Embryonic facial prominence (tissue), 1 donor: Measurements from ENCODE around the gene COL25A1.
"Not testable (repeated sequence)": the region's sequence is repeated elsewhere in the genome, so short reads cannot be mapped to it uniquely, and the experiment has no call there.

Experiments
- DNase-seq: peaks from one replicate; pipeline ENCODE4 v3.0.0-alpha.2; 2016; ENCODE audit errors: extremely low spot score

COL25A1 gene

DNA sequence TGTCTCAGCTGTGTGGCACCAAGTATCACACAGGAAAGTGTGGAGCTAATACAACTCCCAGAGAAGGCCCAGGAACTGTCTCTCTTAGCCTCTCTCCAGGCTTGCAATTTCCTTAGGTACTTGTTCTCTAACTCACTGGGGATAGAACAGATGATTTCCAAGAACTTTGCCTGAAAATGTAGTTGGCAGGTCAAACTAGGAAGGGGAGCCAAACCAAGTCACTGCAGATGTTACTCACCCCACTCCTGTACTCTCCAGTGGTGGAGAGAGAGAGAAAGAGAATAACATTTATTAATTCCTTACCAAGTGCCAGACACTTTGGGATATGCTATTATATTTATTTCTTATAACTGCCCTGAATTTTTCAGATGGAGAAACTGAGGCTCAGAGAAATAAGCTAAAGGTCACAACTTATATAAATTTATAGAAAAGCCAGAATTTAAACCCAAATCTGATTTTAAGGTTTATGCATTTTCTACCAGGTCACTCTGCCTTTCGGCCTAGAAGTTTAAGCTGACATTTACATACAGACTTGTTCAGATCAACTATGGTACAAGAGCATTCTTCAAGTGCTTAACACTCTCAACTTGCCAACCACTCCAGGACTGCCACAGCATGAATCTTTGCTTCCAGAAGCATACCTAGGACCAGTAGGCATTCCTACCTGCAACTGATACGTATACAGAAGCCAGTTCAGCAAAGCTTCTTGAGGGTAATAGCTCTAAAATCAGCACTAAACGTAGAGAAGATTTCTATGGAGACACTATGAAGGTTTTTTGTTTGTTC, 291.0 kb downstream of the COL25A1 start:
- no peak for DNase-seq

DNA sequence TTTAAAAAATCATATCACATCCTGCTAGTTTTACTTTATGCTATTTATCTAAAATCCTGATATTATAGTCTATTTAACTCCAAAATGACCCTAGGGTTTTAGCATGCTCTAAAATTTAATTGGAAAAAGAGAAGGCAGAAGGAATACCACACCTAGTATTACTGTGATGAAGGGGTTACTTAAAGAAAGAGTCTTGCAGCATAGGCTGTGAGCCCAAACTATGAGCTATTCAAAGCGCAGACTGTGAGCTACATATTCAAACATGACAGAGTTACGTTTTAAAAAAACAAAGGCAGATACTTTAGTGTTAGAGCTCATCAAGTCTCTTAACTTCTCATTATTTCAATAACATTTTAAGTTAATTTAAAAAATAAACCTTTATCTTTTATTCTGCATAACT, 291.9 kb downstream of the COL25A1 start:
- no peak for DNase-seq

DNA sequence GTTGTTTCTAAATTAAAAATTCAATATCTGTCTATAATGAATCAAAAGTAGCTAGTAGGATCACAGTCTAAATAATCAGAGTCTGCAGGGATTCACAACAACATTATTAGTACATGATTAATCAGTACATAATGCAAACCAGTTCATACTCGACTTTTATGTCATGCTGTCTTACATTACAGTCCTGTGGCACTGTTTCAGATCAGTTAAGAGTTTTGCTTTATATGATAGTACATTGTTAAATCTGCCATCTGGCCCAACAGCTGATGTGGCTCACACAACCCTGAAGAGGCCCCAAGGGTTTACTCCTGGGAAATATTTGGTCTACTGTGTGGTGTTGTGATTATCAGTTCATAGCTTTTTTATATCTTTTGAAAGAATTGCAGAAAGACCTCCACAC, 292.5 kb downstream of the COL25A1 start:
- no peak for DNase-seq

DNA sequence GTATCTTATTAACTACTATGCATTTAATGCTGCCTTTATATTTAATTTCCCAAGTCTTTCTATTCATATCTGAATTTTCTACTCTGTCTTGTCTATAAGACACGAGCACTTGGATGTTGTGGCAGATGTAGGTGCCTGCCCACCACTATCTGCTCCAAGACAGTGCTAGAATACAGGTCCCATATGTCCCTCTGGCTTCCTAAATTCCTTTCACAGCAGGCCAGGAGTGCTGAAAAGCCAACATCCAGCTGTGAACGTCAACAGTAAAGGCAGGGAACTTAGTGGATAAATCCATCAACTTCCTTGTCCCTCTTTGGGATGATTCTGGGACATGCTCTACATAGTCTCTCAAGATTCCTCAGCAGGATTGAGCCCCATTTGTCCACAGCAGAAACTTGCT, 294.5 kb downstream of the COL25A1 start:
- no peak for DNase-seq

DNA sequence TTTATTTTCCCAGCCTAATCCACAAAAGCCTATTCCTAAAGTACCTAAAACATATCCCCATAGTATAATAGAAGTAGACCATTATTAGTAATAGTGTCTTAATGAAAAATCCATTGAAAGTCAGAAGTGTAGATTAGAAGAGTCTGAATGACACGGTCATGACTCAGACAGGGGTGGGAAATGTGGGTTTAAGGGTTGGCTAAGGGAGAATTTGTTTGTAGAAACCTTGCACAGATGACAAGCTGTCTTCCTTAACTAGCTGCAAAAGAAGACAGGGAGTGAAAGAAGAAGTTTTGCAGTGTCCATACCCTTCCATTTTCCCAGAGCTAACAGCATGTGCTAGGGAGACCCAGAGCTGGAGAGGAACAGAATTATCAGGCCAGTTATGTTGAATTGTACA, 296.9 kb downstream of the COL25A1 start:
- peak; percentile 3 for DNase-seq

DNA sequence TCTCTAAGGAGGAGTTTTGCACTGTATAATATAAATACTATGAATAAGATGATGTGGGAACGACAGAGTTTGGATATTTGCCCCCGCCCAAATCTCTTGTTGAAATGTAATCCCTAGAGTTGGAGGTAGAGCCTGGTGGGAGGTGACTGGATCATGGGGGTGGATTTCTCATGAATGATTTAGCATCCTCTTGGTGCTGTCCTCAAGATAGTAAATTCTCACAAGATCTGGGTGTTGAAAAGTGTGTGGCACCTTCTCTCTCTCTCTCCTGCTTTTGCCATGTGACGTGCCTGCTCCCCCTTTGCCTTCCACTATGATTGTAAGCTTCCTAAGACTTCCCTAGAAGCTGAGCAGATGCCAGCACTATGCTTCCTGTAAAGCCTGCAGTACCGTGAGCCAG, 298.0 kb downstream of the COL25A1 start:
- peak; percentile 3 for DNase-seq

DNA sequence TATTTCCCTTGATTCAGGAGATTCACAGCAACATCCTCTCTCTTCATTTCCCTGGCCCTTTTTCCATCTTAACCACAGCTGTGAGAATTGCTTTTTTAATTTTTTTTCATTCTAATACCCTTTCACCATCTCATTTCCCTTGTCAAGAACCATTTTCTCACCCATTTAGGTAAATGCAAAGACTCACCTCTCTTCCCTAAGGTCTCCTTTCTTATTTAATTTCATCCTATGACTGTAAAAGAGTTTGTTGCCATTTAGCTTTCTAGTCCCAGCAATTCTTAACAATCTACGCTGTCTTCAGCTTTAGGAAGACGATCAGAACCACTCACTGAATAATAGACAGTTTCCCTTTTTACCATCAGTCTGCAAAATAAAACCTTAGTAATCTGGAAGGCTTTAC, 298.5 kb downstream of the COL25A1 start:
- DNase-seq: no peak

DNA sequence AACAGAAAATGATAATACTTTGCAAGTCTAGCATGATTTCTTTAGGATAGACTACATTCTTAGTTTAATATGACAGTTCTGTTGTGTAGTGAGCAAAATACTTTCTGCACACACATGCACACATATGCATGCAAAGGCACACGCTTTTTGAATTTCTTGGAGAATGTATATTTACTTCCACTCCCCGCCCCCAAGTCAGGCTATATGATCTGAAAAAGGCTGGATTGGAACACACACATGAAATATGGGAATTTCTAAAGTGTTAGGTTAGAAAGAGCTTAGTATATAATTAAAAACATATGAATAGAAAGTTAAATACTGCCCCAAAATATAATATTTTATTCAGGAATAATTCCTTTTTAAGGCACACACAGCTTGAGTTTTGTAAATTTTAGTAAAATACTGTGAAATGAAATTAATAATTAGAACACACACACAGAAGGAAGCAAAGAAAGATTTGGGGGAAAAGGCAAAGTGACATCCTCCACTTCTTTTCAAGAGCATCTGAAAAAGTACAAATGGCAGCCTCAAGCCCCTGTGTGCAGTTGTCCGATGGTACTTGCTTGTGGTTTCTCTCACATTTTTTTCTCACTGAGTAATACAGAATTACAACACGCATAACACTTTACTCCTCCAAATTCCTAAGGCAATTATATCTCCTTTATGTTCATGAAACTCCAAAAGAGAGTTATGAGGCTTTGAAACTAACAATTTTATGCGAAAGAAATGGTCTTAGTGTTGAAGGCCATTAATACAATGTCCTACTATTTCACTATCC, 310.7 kb downstream of the COL25A1 start:
- no peak for DNase-seq

DNA sequence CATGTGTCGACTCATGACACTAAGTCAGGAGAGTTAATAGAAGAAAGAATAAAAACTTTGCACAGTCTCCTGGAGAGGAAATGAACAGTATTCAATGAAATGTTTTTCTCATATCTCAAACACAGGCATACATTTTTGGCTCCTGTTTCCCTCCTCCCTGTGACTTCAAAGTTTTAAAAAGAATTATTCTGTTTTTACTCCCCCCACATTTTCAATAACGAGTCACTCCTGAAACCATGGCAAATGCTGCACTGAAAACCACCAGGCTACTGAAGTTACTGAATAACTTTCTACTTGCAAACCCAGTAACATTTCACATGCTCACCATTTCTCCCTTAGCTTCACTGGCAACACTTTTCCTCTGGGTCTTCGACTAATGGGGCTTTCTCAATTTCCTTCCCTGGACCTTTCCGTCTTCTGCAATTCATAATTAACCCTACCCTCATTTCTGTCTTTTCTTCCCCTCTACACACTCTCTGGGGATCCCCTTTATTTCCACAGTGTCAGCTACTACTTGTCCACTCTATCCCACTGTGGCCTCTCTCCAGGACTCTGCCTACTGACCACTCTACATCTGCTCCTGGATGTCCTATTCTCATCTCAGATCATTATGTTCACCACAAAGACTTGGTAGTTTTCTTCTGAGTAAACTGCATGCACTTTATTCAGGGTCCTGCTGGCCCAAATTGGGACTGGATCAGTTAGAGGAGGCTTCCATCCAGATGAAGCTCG, 313.8 kb downstream of the COL25A1 start:
- no peak for DNase-seq

DNA sequence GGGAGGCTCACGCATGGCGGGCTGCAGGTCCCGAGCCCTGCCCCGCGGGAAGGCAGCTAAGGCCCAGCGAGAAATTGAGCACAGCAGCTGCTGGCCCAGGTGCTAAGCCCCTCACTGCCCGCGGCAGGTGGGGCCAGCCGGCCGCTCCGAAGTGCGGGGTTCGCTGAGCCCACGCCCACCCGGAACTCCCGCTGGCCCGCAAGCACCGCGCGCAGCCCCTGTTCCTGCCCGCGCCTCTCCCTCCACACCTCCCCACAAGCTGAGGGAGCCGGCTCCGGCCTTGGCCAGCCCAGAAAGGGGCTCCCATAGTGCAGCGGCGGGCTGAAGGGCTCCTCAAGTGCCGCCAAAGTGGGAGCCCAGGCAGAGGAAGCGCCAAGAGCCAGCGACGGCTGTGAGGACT, 318.0 kb downstream of the COL25A1 start:
- DNase-seq: not testable (repeated sequence)

DNA sequence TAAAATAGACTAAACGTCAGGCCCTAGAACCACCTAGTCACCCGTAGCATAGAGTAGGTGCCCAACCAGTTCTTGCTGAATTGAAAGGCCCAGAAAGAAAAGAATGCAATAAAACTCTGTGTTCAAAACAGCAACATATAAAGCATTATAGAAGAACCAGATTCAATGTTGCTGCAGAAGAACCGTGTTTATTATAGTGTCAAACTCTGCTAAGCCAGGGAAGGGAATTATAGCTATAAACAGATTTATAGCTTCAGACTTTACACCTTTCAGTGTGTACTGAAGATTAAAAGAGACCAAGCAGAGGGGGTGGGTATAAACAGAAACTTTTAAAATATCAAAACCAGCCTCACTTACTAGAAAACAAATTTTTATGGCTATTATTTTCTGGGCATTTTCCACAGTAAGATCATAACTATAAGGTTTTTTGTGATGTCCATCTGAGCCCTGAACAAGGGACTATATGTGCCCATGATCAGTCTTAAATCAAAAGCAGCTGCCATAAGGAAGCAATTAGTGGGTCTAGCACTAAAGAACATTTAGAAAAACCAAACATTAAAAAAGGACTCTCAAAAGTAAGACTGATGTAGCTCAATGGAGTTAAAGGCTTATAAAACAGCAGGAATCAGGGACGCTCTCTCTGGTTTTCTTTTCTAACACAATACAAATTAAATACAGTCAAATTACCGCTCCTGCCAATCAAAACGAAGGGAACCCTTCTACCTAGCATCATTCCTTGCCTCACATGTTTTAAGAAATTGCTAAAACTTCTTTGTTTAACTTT, 319.9 kb downstream of the COL25A1 start:
- DNase-seq: no peak

DNA sequence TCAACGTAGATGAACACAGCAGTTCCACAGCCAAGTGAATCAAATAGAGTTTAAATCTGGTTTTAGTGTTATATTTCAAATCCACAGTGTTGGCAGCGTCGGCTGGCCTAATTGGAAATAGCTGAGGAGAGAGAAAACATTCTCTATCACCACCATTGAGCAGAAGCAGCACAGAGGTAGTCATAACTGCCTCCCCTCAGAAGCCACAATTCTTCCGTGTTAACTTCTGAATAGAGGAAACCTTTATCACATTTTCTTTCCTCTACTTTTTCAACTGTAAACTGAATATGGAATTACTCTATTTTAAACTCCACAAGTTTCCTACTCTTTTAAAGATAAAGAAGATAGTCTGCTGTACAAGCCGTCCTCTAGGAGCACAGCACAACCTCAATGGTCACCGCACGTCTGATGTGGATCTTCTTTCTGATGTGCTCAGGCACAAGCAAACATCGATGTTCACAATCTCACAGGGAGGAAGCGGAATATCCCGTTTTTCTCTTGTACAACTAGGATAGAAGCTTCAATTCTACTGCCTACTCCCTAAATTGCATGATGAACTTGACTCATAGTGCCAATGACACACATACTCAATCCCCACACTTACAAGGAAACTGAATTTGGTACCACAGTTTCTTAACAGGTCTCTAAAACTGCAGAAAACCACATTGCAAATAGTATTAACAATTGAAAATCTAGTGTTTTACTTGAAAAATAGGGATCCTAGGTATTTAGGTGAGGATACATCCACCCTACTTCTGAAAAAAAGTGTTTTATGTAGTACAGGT, 321.8 kb downstream of the COL25A1 start:
- no peak for DNase-seq

DNA sequence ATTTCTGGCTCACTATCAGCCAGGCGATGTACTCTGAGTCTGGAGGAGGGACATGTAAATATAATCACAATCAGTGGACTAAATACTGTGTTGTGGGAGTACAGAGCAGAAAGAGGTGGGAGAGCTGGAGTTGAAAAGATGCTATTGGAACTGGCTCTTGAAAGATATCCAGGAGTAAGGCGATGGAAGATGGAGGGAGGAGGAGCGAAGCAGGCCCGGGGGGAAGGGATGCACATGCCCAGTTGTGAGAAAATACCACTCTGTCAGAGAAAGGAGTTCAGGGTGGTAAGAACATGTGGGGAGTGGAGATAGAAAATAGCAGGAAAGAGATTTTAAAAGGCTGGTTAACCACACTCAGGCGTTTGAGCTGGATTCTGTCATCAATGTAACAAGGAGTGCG, 322.7 kb downstream of the COL25A1 start:
- no peak for DNase-seq

DNA sequence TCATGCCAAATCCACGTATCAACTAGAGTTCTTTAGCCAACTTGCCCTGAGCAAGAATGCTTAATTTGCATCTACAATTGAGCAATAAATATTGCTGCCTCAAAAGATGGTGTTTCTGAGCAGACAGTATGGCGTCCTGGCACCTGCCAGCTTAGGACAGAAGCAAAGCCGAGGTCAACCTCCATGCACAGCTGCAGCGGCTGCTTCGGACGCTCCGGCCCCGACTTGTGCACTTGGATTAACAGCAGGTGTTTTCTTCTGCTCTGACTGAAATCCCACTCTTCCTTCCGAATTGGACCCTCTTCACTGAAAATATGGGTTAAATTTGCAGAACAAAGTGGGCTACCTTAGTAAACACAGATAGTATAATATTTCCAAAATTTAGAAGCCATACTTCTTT, 324.4 kb downstream of the COL25A1 start:
- no peak for DNase-seq

DNA sequence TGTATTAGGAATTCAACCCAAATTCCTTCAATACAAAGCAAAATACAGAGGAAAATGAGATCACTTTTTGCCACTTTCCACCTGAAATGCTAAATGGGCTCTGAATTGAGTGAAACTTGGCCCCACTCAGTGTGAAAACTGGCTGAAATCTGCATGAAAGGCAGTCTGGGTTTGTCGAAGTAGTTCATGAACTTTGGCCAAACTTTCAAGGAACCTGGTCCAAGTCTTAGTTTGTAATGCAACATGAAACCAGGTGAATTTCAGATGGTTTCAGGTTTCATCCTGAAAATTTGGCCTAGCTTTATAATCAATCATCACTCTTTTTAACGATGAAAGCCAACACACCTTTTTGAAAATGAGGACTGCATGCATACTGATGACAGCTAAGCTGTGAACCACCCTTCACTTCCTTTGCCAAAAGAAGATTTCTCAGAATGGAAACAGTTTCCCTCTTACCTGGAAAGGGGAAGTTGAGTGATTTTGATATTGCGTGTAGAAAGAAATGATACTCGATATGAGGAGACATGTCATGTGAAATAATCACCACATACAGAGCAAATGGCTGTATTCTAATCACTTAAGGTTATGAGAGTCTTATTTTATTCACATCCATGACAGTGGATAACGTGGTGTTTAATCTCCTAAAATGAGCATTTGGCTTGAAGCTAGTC, 329.7 kb downstream of the COL25A1 start:
- DNase-seq: no peak

DNA sequence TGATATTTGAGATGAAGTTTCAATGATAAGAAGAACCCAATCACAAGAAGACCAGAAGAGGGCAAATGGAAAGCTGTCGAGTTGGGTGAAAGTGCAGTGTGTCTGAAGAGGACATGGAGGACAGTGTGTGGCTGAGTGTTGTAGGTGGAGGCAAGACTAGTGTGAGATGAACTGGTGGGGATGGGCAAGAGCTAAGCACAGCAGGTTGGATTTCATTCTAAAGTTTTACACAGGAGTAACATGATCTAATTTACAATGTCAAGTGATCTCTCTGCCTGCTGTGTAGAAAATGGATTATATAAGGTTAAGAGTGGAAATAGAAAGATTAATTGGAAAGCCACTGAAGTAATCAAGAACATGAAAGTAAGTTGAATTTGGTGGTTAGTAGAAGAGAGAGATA, 331.0 kb downstream of the COL25A1 start:
- DNase-seq: no peak

DNA sequence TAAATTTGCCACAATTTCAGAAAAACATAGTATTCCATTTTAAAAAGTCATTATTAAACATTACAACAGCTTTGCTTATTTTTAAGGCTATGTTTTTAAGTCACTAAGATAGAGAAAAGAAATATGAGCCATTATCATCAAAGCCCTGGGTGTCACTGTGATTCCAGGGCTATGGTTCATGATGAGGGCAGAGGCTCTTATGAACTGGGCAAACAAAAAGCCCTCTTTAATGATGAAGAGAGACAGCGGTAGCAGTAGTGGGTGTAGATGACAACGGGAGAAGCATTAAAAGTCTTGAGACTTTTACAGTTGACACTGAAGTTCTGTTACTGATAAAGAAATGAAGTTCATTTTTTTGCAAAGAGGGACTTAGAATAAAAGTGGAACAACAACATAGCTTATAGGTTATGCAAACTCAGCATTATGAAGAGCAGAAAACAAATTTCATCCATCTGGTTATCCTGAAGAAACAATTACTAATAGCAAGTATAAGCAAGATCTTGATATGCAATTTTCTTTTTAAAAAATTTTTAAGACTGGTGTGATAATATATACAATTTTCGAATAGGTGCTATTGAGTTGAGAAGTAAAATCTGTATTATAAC, 336.9 kb downstream of the COL25A1 start:
- DNase-seq: no peak

DNA sequence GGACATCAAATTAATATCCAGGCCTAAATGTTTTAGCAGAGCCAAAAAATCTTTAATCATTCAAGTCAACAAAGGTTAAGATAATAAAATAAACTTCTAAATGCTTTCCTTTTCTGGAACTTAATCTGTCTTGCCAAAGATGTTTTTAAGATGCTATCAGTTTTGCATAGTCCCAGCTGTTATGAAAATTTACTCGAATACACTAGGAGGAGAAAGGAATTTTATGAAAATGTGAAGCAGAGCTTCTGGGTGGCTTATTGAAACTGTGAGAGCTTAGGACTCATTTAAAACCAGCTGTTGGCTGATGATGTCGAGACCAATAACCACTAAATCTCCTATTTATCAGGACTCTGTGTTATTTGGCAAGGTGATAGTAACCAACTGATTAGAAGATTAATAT, 337.4 kb downstream of the COL25A1 start:
- DNase-seq: no peak

DNA sequence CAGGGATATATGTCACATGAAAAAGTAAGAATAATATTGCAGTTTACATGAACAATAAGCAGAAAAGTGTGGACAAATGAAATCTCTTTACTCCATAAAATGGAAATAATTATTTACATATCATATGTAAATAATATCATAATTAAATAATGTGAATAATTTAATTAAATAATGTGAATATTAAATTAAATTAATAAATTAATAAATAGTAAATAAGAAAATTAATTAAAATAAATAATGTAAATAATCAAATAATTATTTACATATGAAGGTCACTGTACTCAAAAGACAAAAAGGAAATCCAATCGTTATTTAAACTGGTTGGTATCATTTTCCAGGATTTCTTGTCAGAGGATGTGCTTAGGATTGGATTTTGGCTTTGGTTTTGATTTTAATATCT, 338.5 kb downstream of the COL25A1 start:
- no peak for DNase-seq

DNA sequence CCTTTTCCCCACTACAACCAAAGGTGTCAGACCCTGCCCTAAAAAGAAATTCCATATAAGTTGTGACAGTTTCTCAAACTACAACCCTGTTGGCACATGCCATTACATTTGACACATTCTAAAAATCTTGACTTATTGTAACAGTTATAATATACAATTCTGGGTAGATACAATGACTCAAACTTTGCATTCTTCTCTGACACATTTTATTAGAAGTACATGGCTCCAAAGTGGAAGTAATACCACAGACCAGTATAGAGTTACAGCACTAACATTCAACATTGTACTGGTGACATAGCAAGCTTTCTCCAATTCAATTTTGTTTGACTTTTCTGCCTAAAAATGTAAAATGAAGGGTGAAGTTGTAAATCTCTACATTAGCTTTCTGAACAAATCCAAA, 343.0 kb downstream of the COL25A1 start:
- no peak for DNase-seq
